Mesenchymal stem cell (in vitro differentiated cells and primary cell): ENCODE measurements around the gene FSTL4.
A peak's percentile ranks its signal among the peaks of the same experiment; 100 is the strongest.

Source experiments
- DNase-seq: peaks from one replicate; pipeline ENCODE4 v3.0.0-alpha.2; 2013
- H2AFZ ChIP-seq: one replicate; pipeline ENCODE4 v1.6.1; 2013; ENCODE audit warnings: low read depth, mild to moderate bottlenecking, control low read depth, inconsistent platforms, low read length, moderate library complexity
- H2AK5ac ChIP-seq: 2 replicates; pipeline ENCODE4 v1.6.1; 2013; ENCODE audit warnings: low read length, moderate library complexity, mild to moderate bottlenecking, inconsistent platforms; ENCODE audit not compliant: severe bottlenecking
- H2BK120ac ChIP-seq: one replicate; pipeline ENCODE4 v1.6.1; 2013; ENCODE audit warnings: low read depth, mild to moderate bottlenecking, inconsistent platforms, low read length, moderate library complexity
- H2BK12ac ChIP-seq, 2 experiments: one replicate each; pipeline ENCODE4 v1.6.1; 2013; ENCODE audit warnings: inconsistent platforms in 2 of 2, low read length in 2 of 2, mild to moderate bottlenecking in 2 of 2, moderate library complexity in 2 of 2, control low read depth in 1 of 2
- H2BK15ac ChIP-seq: one replicate; pipeline ENCODE4 v1.6.1; 2013; ENCODE audit warnings: mild to moderate bottlenecking, low read depth, inconsistent platforms; ENCODE audit not compliant: poor library complexity, severe bottlenecking
- H2BK5ac ChIP-seq: 2 replicates; pipeline ENCODE4 v1.6.1; 2013; ENCODE audit warnings: low read depth, mild to moderate bottlenecking, low read length, control low read depth, inconsistent platforms; ENCODE audit not compliant: poor library complexity, severe bottlenecking
- H3K14ac ChIP-seq, 2 experiments: one replicate each; pipeline ENCODE4 v1.6.1; 2013; ENCODE audit warnings: inconsistent platforms in 2 of 2, low read length in 2 of 2, control low read depth in 1 of 2, mild to moderate bottlenecking in 1 of 2, moderate library complexity in 1 of 2
- H3K18ac ChIP-seq, 2 experiments: one replicate each; pipeline ENCODE4 v1.6.1; 2013; ENCODE audit warnings: inconsistent platforms in 2 of 2, low read length in 2 of 2, control low read depth in 1 of 2, low read depth in 1 of 2, mild to moderate bottlenecking in 1 of 2
- H3K23ac ChIP-seq, 2 experiments: one replicate each; pipeline ENCODE4 v1.6.1; 2013; ENCODE audit warnings: inconsistent platforms in 2 of 2, low read length in 2 of 2, mild to moderate bottlenecking in 2 of 2, moderate library complexity in 2 of 2, control low read depth in 1 of 2
- H3K27ac ChIP-seq: 2 replicates; pipeline ENCODE4 v1.5.1; 2013; ENCODE audit warnings: mild to moderate bottlenecking, moderate library complexity, low read length, control low read depth, inconsistent platforms; ENCODE audit not compliant: poor library complexity, severe bottlenecking
- H3K27me3 ChIP-seq, 2 experiments: 2 replicates each; pipeline versions ENCODE4 v1.6.1 to v1.7.0; 2013; ENCODE audit warnings: low read length in 2 of 2, mild to moderate bottlenecking in 2 of 2, moderate library complexity in 2 of 2, control low read depth in 1 of 2, inconsistent platforms in 1 of 2; ENCODE audit not compliant: control insufficient read depth in 1 of 2, insufficient read depth in 1 of 2
- H3K36me3 ChIP-seq, 2 experiments: 2 replicates each; pipeline versions ENCODE4 v1.6.1 to v1.7.0; 2013; ENCODE audit warnings: low read length in 2 of 2, control low read depth in 1 of 2, inconsistent platforms in 1 of 2, low read depth in 1 of 2, mild to moderate bottlenecking in 1 of 2; ENCODE audit not compliant: insufficient read depth in 2 of 2, control insufficient read depth in 1 of 2
- H3K4ac ChIP-seq, 2 experiments: one replicate each; pipeline ENCODE4 v1.6.1; 2013; ENCODE audit warnings: inconsistent platforms in 2 of 2, low read length in 2 of 2, mild to moderate bottlenecking in 2 of 2, moderate library complexity in 2 of 2, control low read depth in 1 of 2, low read depth in 1 of 2
- H3K4me1 ChIP-seq: 2 replicates; pipeline ENCODE4 v1.6.1; 2013; ENCODE audit warnings: low read depth, low read length, control low read depth; ENCODE audit not compliant: control insufficient read depth, insufficient read depth
- H3K4me2 ChIP-seq: 2 replicates; pipeline ENCODE4 v1.6.1; 2013; ENCODE audit warnings: low read length, mild to moderate bottlenecking, inconsistent platforms; ENCODE audit not compliant: poor library complexity, severe bottlenecking
- H3K4me3 ChIP-seq, 2 experiments: 2 replicates each; pipeline versions ENCODE4 v1.5.1 to v1.7.0; 2013; ENCODE audit warnings: low read length in 2 of 2, mild to moderate bottlenecking in 2 of 2, control low read depth in 1 of 2, low read depth in 1 of 2; ENCODE audit not compliant: insufficient read depth in 1 of 2
- H3K79me1 ChIP-seq: replicated peaks from 2 replicates; pipeline ENCODE4 v1.6.1; 2013; ENCODE audit warnings: mild to moderate bottlenecking, control low read depth, low read length, inconsistent platforms; ENCODE audit not compliant: poor library complexity, severe bottlenecking
- H3K9ac ChIP-seq: 2 replicates; pipeline ENCODE4 v1.7.0; 2013; ENCODE audit warnings: mild to moderate bottlenecking, low read length, moderate library complexity
- H3K9me3 ChIP-seq: 2 replicates; pipeline ENCODE4 v1.7.0; 2013; ENCODE audit warnings: mild to moderate bottlenecking, low read length; ENCODE audit not compliant: control insufficient read depth
- H4K8ac ChIP-seq: one replicate; pipeline ENCODE4 v1.6.1; 2013; ENCODE audit warnings: inconsistent platforms, mild to moderate bottlenecking, low read length, moderate library complexity
- H4K91ac ChIP-seq: one replicate; pipeline ENCODE4 v1.6.1; 2013; ENCODE audit warnings: mild to moderate bottlenecking, low read length, inconsistent platforms
- WGBS: methylation state at CpG from one replicate; pipeline ENCODE4 v1.1.7; 2013; ENCODE audit warnings: mixed read lengths; 5-methylcytosine and 5-hydroxymethylcytosine counted together

Gene FSTL4

GRCh38 chr5:133254803-133255202 is 357.5 kb downstream of the FSTL4 start:
- no peak overlapping the region for H2BK12ac ChIP-seq
- H3K9me3 ChIP-seq, result no peaks in the 10 kb centered on the region
- no peak overlapping the region for H2BK15ac ChIP-seq
- no peak overlapping the region for H4K91ac ChIP-seq
- H3K4me2 ChIP-seq, result no peak overlapping the region
- WGBS, result 80% methylated on average over 6 of the region's 6 CpGs
- H3K36me3 ChIP-seq, result no peaks in the 10 kb centered on the region
- no peak for DNase-seq
- H3K4ac ChIP-seq, result no peak overlapping the region
- no peak overlapping the region for H3K23ac ChIP-seq
- no peak overlapping the region for H3K27ac ChIP-seq
- no peaks in the 10 kb centered on the region for H3K4me1 ChIP-seq
- no peak overlapping the region for H2AFZ ChIP-seq
- peaks cover 15 to 96% of the 10 kb centered on the region in 2 experiments for H3K27me3 ChIP-seq
- no peak overlapping the region for H4K8ac ChIP-seq
- H2BK120ac ChIP-seq, result no peak overlapping the region
- no peak overlapping the region for H2AK5ac ChIP-seq
- H3K14ac ChIP-seq, result no peak overlapping the region
- no peak overlapping the region for H2BK5ac ChIP-seq
- H3K79me1 ChIP-seq, result no peaks in the 10 kb centered on the region
- no peak overlapping the region for H3K18ac ChIP-seq
- H3K9ac ChIP-seq, result no peak overlapping the region
- no peak overlapping the region for H3K4me3 ChIP-seq

GRCh38 chr5:133253671-133254070 is 358.7 kb downstream of the FSTL4 start:
- H3K36me3 ChIP-seq, result no peaks in the 10 kb centered on the region
- no peak overlapping the region for H3K18ac ChIP-seq
- H4K91ac ChIP-seq, result no peak overlapping the region
- H3K27ac ChIP-seq, result no peak overlapping the region
- no peak overlapping the region for H2BK12ac ChIP-seq
- no peak overlapping the region for H3K14ac ChIP-seq
- no peak overlapping the region for H2AFZ ChIP-seq
- DNase-seq, result no peak
- H2AK5ac ChIP-seq, result no peak overlapping the region
- no peak overlapping the region for H2BK120ac ChIP-seq
- no peak overlapping the region for H3K4ac ChIP-seq
- no peaks in the 10 kb centered on the region for H3K9me3 ChIP-seq
- H2BK15ac ChIP-seq, result no peak overlapping the region
- H3K27me3 ChIP-seq, result peaks cover 11 to 94% of the 10 kb centered on the region in 2 experiments
- no peak overlapping the region for H2BK5ac ChIP-seq
- H3K9ac ChIP-seq, result no peak overlapping the region
- no peak overlapping the region for H3K23ac ChIP-seq
- 86% methylated on average over 1 of the region's 1 CpG for WGBS
- H3K4me3 ChIP-seq, result no peak overlapping the region
- no peaks in the 10 kb centered on the region for H3K79me1 ChIP-seq
- H3K4me1 ChIP-seq, result no peaks in the 10 kb centered on the region
- H3K4me2 ChIP-seq, result no peak overlapping the region
- H4K8ac ChIP-seq, result no peak overlapping the region

GRCh38 chr5:133253070-133253469 is 359.3 kb downstream of the FSTL4 start:
- no peak overlapping the region for H4K8ac ChIP-seq
- no peak overlapping the region for H3K14ac ChIP-seq
- H3K27me3 ChIP-seq, result peaks cover 8 to 91% of the 10 kb centered on the region in 2 experiments
- no peak overlapping the region for H2BK5ac ChIP-seq
- no peak overlapping the region for H2AK5ac ChIP-seq
- H3K4me3 ChIP-seq, result no peak overlapping the region
- no peak overlapping the region for H3K4ac ChIP-seq
- H4K91ac ChIP-seq, result no peak overlapping the region
- no peaks in the 10 kb centered on the region for H3K4me1 ChIP-seq
- H3K27ac ChIP-seq, result no peak overlapping the region
- WGBS, result 92% methylated on average over 6 of the region's 6 CpGs
- no peak overlapping the region for H2BK120ac ChIP-seq
- no peaks in the 10 kb centered on the region for H3K36me3 ChIP-seq
- no peak for DNase-seq
- no peaks in the 10 kb centered on the region for H3K79me1 ChIP-seq
- H3K9ac ChIP-seq, result no peak overlapping the region
- peak overlapping the region in 1 of 2 experiments; percentile 42 for H3K23ac ChIP-seq
- no peak overlapping the region for H3K18ac ChIP-seq
- no peak overlapping the region for H2BK15ac ChIP-seq
- H2BK12ac ChIP-seq, result no peak overlapping the region
- H2AFZ ChIP-seq, result no peak overlapping the region
- no peak overlapping the region for H3K4me2 ChIP-seq
- no peaks in the 10 kb centered on the region for H3K9me3 ChIP-seq

- H3K23ac ChIP-seq, result no peak overlapping the region
- no peaks in the 10 kb centered on the region for H3K4me1 ChIP-seq
- no peak overlapping the region for H2BK120ac ChIP-seq
- peaks cover 8 to 91% of the 10 kb centered on the region in 2 experiments for H3K27me3 ChIP-seq
- H4K91ac ChIP-seq, result no peak overlapping the region
- H4K8ac ChIP-seq, result no peak overlapping the region
- H2AFZ ChIP-seq, result no peak overlapping the region
- H3K79me1 ChIP-seq, result no peaks in the 10 kb centered on the region
- H2BK12ac ChIP-seq, result no peak overlapping the region
- H3K14ac ChIP-seq, result no peak overlapping the region
- no peak overlapping the region for H3K4ac ChIP-seq
- H3K18ac ChIP-seq, result no peak overlapping the region
- no peak overlapping the region for H2BK15ac ChIP-seq
- no peak overlapping the region for H2AK5ac ChIP-seq
- H3K4me3 ChIP-seq, result no peak overlapping the region
- WGBS, result 70% methylated on average over 6 of the region's 6 CpGs
- H3K27ac ChIP-seq, result no peak overlapping the region
- no peak overlapping the region for H3K4me2 ChIP-seq
- no peak overlapping the region for H3K9ac ChIP-seq
- DNase-seq, result no peak
- no peaks in the 10 kb centered on the region for H3K9me3 ChIP-seq
- H2BK5ac ChIP-seq, result no peak overlapping the region
- no peaks in the 10 kb centered on the region for H3K36me3 ChIP-seq
These were observed 360.2 kb downstream of the FSTL4 start for GRCh38 chr5:133252133-133252480.
